Esophagus muscularis mucosa (tissue), 4 donors: ENCODE measurements around the gene ITGAD. TPM values are rescaled to one million over a fixed set of nuclear protein-coding genes. Genes with fewer than 3 reads are reported as not detected.

Experiments
- DNase-seq: peaks from one replicate; pipeline ENCODE4 v3.0.0-alpha.2; 2017; ENCODE audit errors: extremely low spot score
- H3K27ac ChIP-seq, 4 donors: fragments of 200-600 bp; sonication (generic); replicated peaks in 1 of 4; 1 replicate in 3 of 4; 2 replicates in 1 of 4; pipeline ENCODE4 v1.5.1; 2016 to 2019; ENCODE audit warnings: mild to moderate bottlenecking in 1 of 4
- H3K27me3 ChIP-seq, 4 donors: fragments of 200-600 bp; sonication (generic); one replicate each; pipeline versions ENCODE4 v1.5.1 to v1.6.0; 2016 to 2019
- H3K36me3 ChIP-seq, 4 donors: fragments of 200-600 bp; sonication (generic); one replicate each; pipeline ENCODE4 v1.5.1; 2016 to 2019
- H3K4me1 ChIP-seq, 4 donors: fragments of 200-600 bp; sonication (generic); one replicate each; pipeline ENCODE4 v1.5.1; 2016 to 2019
- H3K4me3 ChIP-seq, 4 donors: fragments of 200-600 bp; sonication (generic); 1 replicate in 2 of 4; 2 replicates in 2 of 4; pipeline ENCODE4 v1.5.1; 2016 to 2019; ENCODE audit warnings: mild to moderate bottlenecking in 4 of 4, moderate library complexity in 1 of 4
- H3K9me3 ChIP-seq, 4 donors: fragments of 200-600 bp; sonication (generic); 1 replicate in 3 of 4; 2 replicates in 1 of 4; pipeline ENCODE4 v1.5.1; 2016 to 2019
- CTCF ChIP-seq, 3 experiments: fragments of 200-600 bp in 2 of 3; fragments of 450-650 bp in 1 of 3; sonication (generic) in 2 of 3; IDR thresholded peaks; one replicate each; pipeline ENCODE4 v1.5.1; 2017 to 2019; ENCODE audit warnings: antibody characterized with exemption in 3 of 3, mild to moderate bottlenecking in 2 of 3, moderate library complexity in 1 of 3
- EP300 ChIP-seq: sonication (generic); formaldehyde crosslinking; IDR thresholded peaks from one replicate; pipeline ENCODE4 v1.6.1; 2017; ENCODE audit warnings: antibody characterized with exemption
- POLR2A ChIP-seq: fragments of 450-650 bp; IDR thresholded peaks from one replicate; pipeline ENCODE4 v1.6.1; 2017; ENCODE audit warnings: antibody characterized with exemption, moderate library complexity, mild to moderate bottlenecking, low read depth
- POLR2AphosphoS5 ChIP-seq, 2 donors: sonication (generic); formaldehyde crosslinking; IDR thresholded peaks; one replicate each; pipeline ENCODE4 v1.6.1; 2017; ENCODE audit warnings: antibody characterized with exemption in 2 of 2
- WGBS: methylation state at CpG from one replicate; pipeline ENCODE4 v1.1.5; 2018; 5-methylcytosine and 5-hydroxymethylcytosine counted together
- intact Hi-C: fragments of 100-400 bp; cut with DNase I; formaldehyde crosslinking; loops from one replicate; pipeline ENCODE4 v1.15.1; 2023
- total RNA-seq, 4 donors: library from RNA; depleted of rRNA; stranded (reverse); fragments of >200 nt; gene quantifications; one replicate each; pipeline versions ENCODE4 v1.1.0 to v1.2.1, GENCODE V29; 2016

Gene ITGAD
- total RNA-seq, 4 donors from 2014 or later = 0.50 TPM; not detected in 3

- Histone ChIP-seq H3K4me1 (peaks cover 68 to 78% (median 74%) of the 10 kb centered on the region in 4 donors), H3K36me3 (peaks cover 0 to 5% (median 2%) of the 10 kb centered on the region in 4 donors), H3K27me3 (no peaks in the 10 kb centered on the region), H3K9me3 (no peaks in the 10 kb centered on the region), H3K27ac (peak overlapping the region; percentile 58 to 71 (median 66)), H3K4me3 (no peak overlapping the region)
- WGBS = 37% methylated on average over 18 of the region's 20 CpGs
- DNase-seq = no peak
- intact Hi-C loops = loop anchor here (10.0 kb wide), 1 partner anchor 411 kb away; no protein-coding TSS in a partner anchor
- TF ChIP-seq POLR2AphosphoS5 (IDR thresholded peaks at IDR 0.05) (no peak), POLR2A (no peak), EP300 (no peak), CTCF (IDR thresholded peaks at IDR 0.05) (no peak)
Measured at GRCh38 chr16:31453255-31454204, 60.4 kb downstream of the ITGAD start.

- H3K4me1 ChIP-seq = peaks cover 76 to 85% (median 83%) of the 10 kb centered on the region in 4 donors
- DNase-seq = no peak
- H3K9me3 ChIP-seq = no peaks in the 10 kb centered on the region
- TF ChIP-seq POLR2A (no peak), CTCF (IDR thresholded peaks at IDR 0.05) (peak in 1 of 3 experiments; percentile 32)
- no peaks in the 10 kb centered on the region for H3K27me3 ChIP-seq
- WGBS = 73% methylated on average over 17 of the region's 17 CpGs
- peaks cover 0 to 5% (median 2%) of the 10 kb centered on the region in 4 donors for H3K36me3 ChIP-seq
- H3K27ac ChIP-seq = peak overlapping the region in 1 of 4 donors; percentile 33
- H3K4me3 ChIP-seq = no peak overlapping the region
- intact Hi-C loops = loop anchor here (10.0 kb wide), 1 partner anchor 409 kb away; no protein-coding TSS in a partner anchor
Measured at GRCh38 chr16:31455601-31456314, 62.6 kb downstream of the ITGAD start.

GRCh38 chr16:31456988-31457360 lies 63.8 kb downstream of the ITGAD start:
- 73% methylated on average over 8 of the region's 8 CpGs for WGBS
- Histone ChIP-seq H3K27ac (peak overlapping the region in 3 of 4 donors; percentile 98 to 99 (median 99)), H3K9me3 (no peaks in the 10 kb centered on the region), H3K4me1 (peaks cover 69 to 80% (median 73%) of the 10 kb centered on the region in 4 donors), H3K4me3 (peak overlapping the region in 3 of 4 donors; percentile 72 to 96 (median 82)), H3K36me3 (peaks cover under 1 to 8% (median 4%) of the 10 kb centered on the region in 4 donors), H3K27me3 (no peaks in the 10 kb centered on the region)
- intact Hi-C loops = loop anchor here (10.0 kb wide), 1 partner anchor 408 kb away; no protein-coding TSS in a partner anchor
- TF ChIP-seq POLR2AphosphoS5 (IDR thresholded peaks at IDR 0.05) (no peak), CTCF (IDR thresholded peaks at IDR 0.05) (no peak), POLR2A (no peak), EP300 (no peak)
- DNase-seq = no peak

GRCh38 chr16:31458073-31458843 lies 65.1 kb downstream of the ITGAD start:
- TF ChIP-seq POLR2A (no peak), EP300 (no peak), POLR2AphosphoS5 (IDR thresholded peaks at IDR 0.05) (peak in 1 of 2 donors; percentile 29), CTCF (IDR thresholded peaks at IDR 0.05) (peak in 1 of 3 experiments; percentile 22)
- 0% methylated on average over 6 of the region's 42 CpGs for WGBS
- no peak for DNase-seq
- peak overlapping the region; percentile 92 to 99 (median 98) for H3K27ac ChIP-seq
- H3K9me3 ChIP-seq = no peaks in the 10 kb centered on the region
- intact Hi-C loops = loop anchor here (10.0 kb wide), 1 partner anchor 407 kb away; no protein-coding TSS in a partner anchor
- H3K4me1 ChIP-seq = peaks cover 56 to 67% (median 61%) of the 10 kb centered on the region in 4 donors
- H3K36me3 ChIP-seq = peaks cover 13 to 21% (median 17%) of the 10 kb centered on the region in 4 donors
- H3K27me3 ChIP-seq = no peaks in the 10 kb centered on the region
- peak overlapping the region; percentile 72 to 96 (median 82) for H3K4me3 ChIP-seq
